HG02798 (cell line): ENCODE data around the gene ZNF280D.

Experiments used
- ATAC-seq: cut with Tn5 transposase; IDR thresholded peaks from one replicate; pipeline ENCODE4 v1.9.1; 2021; ENCODE audit warnings: mild to moderate bottlenecking; ENCODE audit not compliant: unreplicated experiment, poor library complexity

The ZNF280D gene

GRCh38 chr15:56752986-56753385 lies 19.7 kb upstream of the ZNF280D start:
- no peak for ATAC-seq

GRCh38 chr15:56749982-56750381 lies 16.7 kb upstream of the ZNF280D start:
- no peak for ATAC-seq

GRCh38 chr15:56744701-56745683 lies 11.7 kb upstream of the ZNF280D start:
- ATAC-seq = no peak

GRCh38 chr15:56741541-56741940 lies 8.2 kb upstream of the ZNF280D start:
- ATAC-seq = no peak

GRCh38 chr15:56739964-56740640 lies 6.8 kb upstream of the ZNF280D start:
- ATAC-seq = no peak

- no peak for ATAC-seq
These were observed 6.2 kb upstream of the ZNF280D start for GRCh38 chr15:56739474-56739873.

GRCh38 chr15:56737791-56738190 lies 4.5 kb upstream of the ZNF280D start:
- no peak for ATAC-seq

GRCh38 chr15:56736881-56737707 lies 3.8 kb upstream of the ZNF280D start:
- ATAC-seq = no peak

- ATAC-seq = no peak
These were observed 3.0 kb upstream of the ZNF280D start for GRCh38 chr15:56736308-56736707.

GRCh38 chr15:56735589-56735988 lies 2.3 kb upstream of the ZNF280D start:
- no peak for ATAC-seq

GRCh38 chr15:56734013-56734635 lies 815 bp upstream of the ZNF280D start:
- no peak for ATAC-seq

- no peak for ATAC-seq
These were observed 498 bp downstream of the ZNF280D start for GRCh38 chr15:56732886-56733135.

- no peak for ATAC-seq
These were observed 999 bp downstream of the ZNF280D start for GRCh38 chr15:56732135-56732885.

GRCh38 chr15:56731548-56731947 lies 1.8 kb downstream of the ZNF280D start:
- ATAC-seq = no peak

- no peak for ATAC-seq
These were observed 3.7 kb downstream of the ZNF280D start for GRCh38 chr15:56729561-56729960.

GRCh38 chr15:56725386-56725785 lies 7.9 kb downstream of the ZNF280D start:
- no peak for ATAC-seq

GRCh38 chr15:56724232-56724631 lies 9.1 kb downstream of the ZNF280D start:
- no peak for ATAC-seq

GRCh38 chr15:56723787-56724186 lies 9.5 kb downstream of the ZNF280D start:
- no peak for ATAC-seq

- ATAC-seq = no peak
These were observed 13.3 kb downstream of the ZNF280D start for GRCh38 chr15:56719774-56720555.
